Keratinocyte (primary cell): ENCODE measurements around the gene KRTAP5-7. TPM values are rescaled to one million over a fixed set of nuclear protein-coding genes. Genes with fewer than 3 reads are reported as not detected.

ENCODE experiments used
- DNase-seq: peaks from one replicate; pipeline ENCODE4 v3.0.0-alpha.2; 2011; ENCODE audit warnings: low read depth, missing footprints, low spot score
- FAIRE-seq: peaks from 2 replicates; lab custom pipeline; 2011; peaks lifted over from hg19 to GRCh38; lab: Jason Lieb, UNC
- H2AFZ ChIP-seq: 2 replicates; pipeline ENCODE4 v1.6.0; 2012; ENCODE audit warnings: low read length, control low read depth, inconsistent platforms; ENCODE audit not compliant: control insufficient read depth
- H3K27ac ChIP-seq: 2 replicates; pipeline ENCODE4 v1.5.1; 2011; ENCODE audit warnings: low read length; ENCODE audit not compliant: control insufficient read depth, insufficient read depth
- H3K27me3 ChIP-seq: 3 replicates; pipeline ENCODE4 v1.6.0; 2011; ENCODE audit warnings: low read length; ENCODE audit not compliant: control insufficient read depth, insufficient read depth; ENCODE audit errors: extremely low read depth
- H3K36me3 ChIP-seq, 2 experiments: 2 replicates in 1 of 2; 3 replicates in 1 of 2; pipeline ENCODE4 v1.5.1; 2011; ENCODE audit warnings: low read length in 2 of 2, mild to moderate bottlenecking in 1 of 2; ENCODE audit not compliant: control insufficient read depth in 2 of 2, insufficient read depth in 2 of 2; ENCODE audit errors: extremely low read depth in 1 of 2
- H3K4me1 ChIP-seq: 3 replicates; pipeline ENCODE4 v1.5.1; 2011; ENCODE audit warnings: low read length; ENCODE audit not compliant: control insufficient read depth, insufficient read depth; ENCODE audit errors: extremely low read depth
- H3K4me2 ChIP-seq: 3 replicates; pipeline ENCODE4 v1.6.0; 2011; ENCODE audit warnings: low read depth, low read length; ENCODE audit not compliant: control insufficient read depth, insufficient read depth; ENCODE audit errors: extremely low read depth
- H3K4me3 ChIP-seq, 3 experiments: fragments of 200-600 bp in 1 of 3; sonication (generic) in 1 of 3; 2 replicates in 2 of 3; 3 replicates in 1 of 3; pipeline ENCODE4 v1.5.1; 2011 to 2016; ENCODE audit warnings: low read length in 3 of 3, mild to moderate bottlenecking in 3 of 3, control low read depth in 2 of 3, inconsistent platforms in 1 of 3, low read depth in 1 of 3, mixed read lengths in 1 of 3, mixed run types in 1 of 3, moderate library complexity in 1 of 3; ENCODE audit not compliant: control insufficient read depth in 2 of 3, insufficient read depth in 2 of 3; ENCODE audit errors: extremely low read depth in 1 of 3
- H3K79me2 ChIP-seq: 2 replicates; pipeline ENCODE4 v1.6.0; 2012; ENCODE audit warnings: low read length; ENCODE audit not compliant: control insufficient read depth, insufficient read depth
- H3K9ac ChIP-seq: 3 replicates; pipeline ENCODE4 v1.6.0; 2011; ENCODE audit warnings: low read length; ENCODE audit not compliant: control insufficient read depth, insufficient read depth; ENCODE audit errors: extremely low read depth
- H3K9me1 ChIP-seq: 3 replicates; pipeline ENCODE4 v1.6.0; 2011; ENCODE audit warnings: low read length; ENCODE audit not compliant: control insufficient read depth, insufficient read depth; ENCODE audit errors: extremely low read depth
- H3K9me3 ChIP-seq: 2 replicates; pipeline ENCODE4 v1.5.1; 2012; ENCODE audit warnings: low read depth, low read length; ENCODE audit not compliant: control insufficient read depth
- H4K20me1 ChIP-seq: 3 replicates; pipeline ENCODE4 v1.6.0; 2011; ENCODE audit warnings: low read length; ENCODE audit not compliant: control insufficient read depth, insufficient read depth; ENCODE audit errors: extremely low read depth
- EZH2 ChIP-seq: IDR thresholded peaks from one replicate; pipeline ENCODE4 v1.6.1; 2012; ENCODE audit warnings: inconsistent platforms, mild to moderate bottlenecking, low read length, moderate library complexity
- dilution Hi-C: fragments of 300-500 bp; cut with MboI; formaldehyde crosslinking; loops from one replicate; pipeline ENCODE4 v1.7.0; 2020; ENCODE audit warnings: low sequenced_read_pairs; ENCODE audit not compliant: extremely low pct_ligation_motif_present
- polyA plus RNA-seq, 5 experiments: library from polyadenylated mRNA; depleted of rRNA in 3 of 5; stranded (reverse) in 3 of 5; stranded (forward) in 1 of 5; unstranded in 1 of 5; fragments of >200 nt; gene quantifications; 1 replicate in 1 of 5; 2 replicates in 3 of 5; 3 replicates in 1 of 5; pipeline versions ENCODE4 v1.2.1 to v1.2.3, GENCODE V29; 2011 to 2012; ENCODE audit warnings: missing spikeins in 2 of 5, low read depth in 1 of 5, low replicate concordance in 1 of 5
- TF ChIP-seq, protein P1 (sequence below), 3 experiments: IDR thresholded peaks in 1 of 3; conservative IDR thresholded peaks in 1 of 3; optimal IDR thresholded peaks in 1 of 3; 2 replicates in 2 of 3; 3 replicates in 1 of 3; pipeline versions ENCODE3 to v1.5.1; 2011; ENCODE audit warnings: low read length in 3 of 3, mild to moderate bottlenecking in 3 of 3, moderate library complexity in 2 of 3, control low read depth in 1 of 3, inconsistent platforms in 1 of 3; ENCODE audit not compliant: insufficient read depth in 2 of 3; ENCODE audit errors: extremely low read depth in 1 of 3

KRTAP5-7 gene
- polyA plus RNA-seq, 1 donor (not counting 4 experiments of a cell fraction or from before 2014, with no cell fraction given): not detected

DNA sequence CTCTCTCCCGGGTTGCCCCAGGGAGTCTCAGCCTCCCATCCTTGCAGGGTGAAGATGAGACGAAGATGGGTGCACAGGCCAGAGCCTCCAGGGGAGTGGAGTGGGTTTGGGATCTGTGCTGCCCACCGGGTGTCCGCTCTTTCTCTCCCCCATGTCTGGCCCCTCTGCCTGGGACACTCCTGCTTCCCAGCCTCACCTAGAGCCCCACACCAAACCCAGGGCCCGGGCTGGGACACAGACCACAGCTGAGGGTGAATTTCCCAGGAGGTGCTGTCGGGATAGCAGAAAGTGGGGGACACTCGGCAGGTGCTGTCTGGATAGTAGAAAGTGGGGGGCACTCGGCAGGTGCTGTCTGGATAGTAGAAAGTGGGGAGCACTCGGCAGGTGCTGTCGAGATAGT lies 25.0 kb upstream of the KRTAP5-7 start:
- H3K9ac ChIP-seq: no peak overlapping the region
- no peaks in the 10 kb centered on the region for H3K9me3 ChIP-seq
- FAIRE-seq (no peak), DNase-seq (no peak)
- no peak overlapping the region for H3K27ac ChIP-seq
- dilution Hi-C loops: no loop called here
- H3K4me1 ChIP-seq: no peaks in the 10 kb centered on the region
- H3K27me3 ChIP-seq: no peaks in the 10 kb centered on the region
- TF ChIP-seq, protein P1, sequence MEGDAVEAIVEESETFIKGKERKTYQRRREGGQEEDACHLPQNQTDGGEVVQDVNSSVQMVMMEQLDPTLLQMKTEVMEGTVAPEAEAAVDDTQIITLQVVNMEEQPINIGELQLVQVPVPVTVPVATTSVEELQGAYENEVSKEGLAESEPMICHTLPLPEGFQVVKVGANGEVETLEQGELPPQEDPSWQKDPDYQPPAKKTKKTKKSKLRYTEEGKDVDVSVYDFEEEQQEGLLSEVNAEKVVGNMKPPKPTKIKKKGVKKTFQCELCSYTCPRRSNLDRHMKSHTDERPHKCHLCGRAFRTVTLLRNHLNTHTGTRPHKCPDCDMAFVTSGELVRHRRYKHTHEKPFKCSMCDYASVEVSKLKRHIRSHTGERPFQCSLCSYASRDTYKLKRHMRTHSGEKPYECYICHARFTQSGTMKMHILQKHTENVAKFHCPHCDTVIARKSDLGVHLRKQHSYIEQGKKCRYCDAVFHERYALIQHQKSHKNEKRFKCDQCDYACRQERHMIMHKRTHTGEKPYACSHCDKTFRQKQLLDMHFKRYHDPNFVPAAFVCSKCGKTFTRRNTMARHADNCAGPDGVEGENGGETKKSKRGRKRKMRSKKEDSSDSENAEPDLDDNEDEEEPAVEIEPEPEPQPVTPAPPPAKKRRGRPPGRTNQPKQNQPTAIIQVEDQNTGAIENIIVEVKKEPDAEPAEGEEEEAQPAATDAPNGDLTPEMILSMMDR (optimal IDR thresholded peaks at IDR 0.05 in 1 of 3, IDR thresholded peaks at IDR 0.05 in 1 of 3, conservative IDR thresholded peaks at IDR 0.05 in 1 of 3; ENCODE audit: extremely low read depth in 1 of 3, insufficient read depth in 2 of 3, low read length in 3 of 3): no peak
- no peak for TF ChIP-seq EZH2
- H4K20me1 ChIP-seq: no peaks in the 10 kb centered on the region
- no peaks in the 10 kb centered on the region for H3K79me2 ChIP-seq
- H2AFZ ChIP-seq: no peak overlapping the region
- no peaks in the 10 kb centered on the region for H3K9me1 ChIP-seq
- peaks cover 14 to 31% of the 10 kb centered on the region in 2 experiments for H3K36me3 ChIP-seq
- no peak overlapping the region for H3K4me3 ChIP-seq
- H3K4me2 ChIP-seq: no peak overlapping the region

DNA sequence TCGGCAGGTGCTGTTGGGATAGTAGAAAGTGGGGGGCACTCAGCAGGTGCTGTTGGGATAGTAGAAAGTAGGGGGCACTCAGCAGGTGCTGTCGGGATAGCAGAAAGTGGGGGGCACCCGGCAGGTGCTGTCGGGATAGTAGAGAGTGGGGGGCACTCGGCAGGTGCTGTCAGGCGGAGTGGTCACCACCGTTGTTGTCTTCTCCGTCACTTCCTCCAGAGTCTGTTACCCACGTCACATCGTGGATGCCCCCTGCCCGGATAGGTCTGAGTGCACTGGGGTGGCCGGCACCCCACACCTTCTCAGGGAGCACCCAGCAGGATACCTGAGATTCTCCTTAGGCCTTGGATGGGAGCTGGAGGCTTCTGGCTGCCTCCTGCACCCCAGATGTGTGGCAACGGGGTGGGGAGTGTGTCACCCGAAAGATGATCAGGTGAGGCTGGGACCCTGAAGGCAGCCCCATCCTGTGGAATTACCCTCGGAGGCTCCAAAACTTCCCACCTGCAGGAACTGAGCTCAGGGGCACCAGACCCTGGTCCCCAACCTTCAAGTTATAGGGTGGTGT lies 24.1 kb upstream of the KRTAP5-7 start:
- Histone ChIP-seq H3K4me2 (no peak overlapping the region), H3K4me3 (no peak overlapping the region), H3K36me3 (peaks cover 7 to 30% of the 10 kb centered on the region in 2 experiments), H3K79me2 (no peaks in the 10 kb centered on the region), H3K27me3 (no peaks in the 10 kb centered on the region), H3K9me1 (no peaks in the 10 kb centered on the region), H3K9ac (no peak overlapping the region), H2AFZ (no peak overlapping the region), H3K4me1 (no peaks in the 10 kb centered on the region), H3K9me3 (no peaks in the 10 kb centered on the region), H3K27ac (no peak overlapping the region), H4K20me1 (no peaks in the 10 kb centered on the region)
- DNase-seq (no peak), FAIRE-seq (no peak)
- TF ChIP-seq EZH2: no peak
- TF ChIP-seq, protein P1 (optimal IDR thresholded peaks at IDR 0.05 in 1 of 3, IDR thresholded peaks at IDR 0.05 in 1 of 3, conservative IDR thresholded peaks at IDR 0.05 in 1 of 3; ENCODE audit: extremely low read depth in 1 of 3, insufficient read depth in 2 of 3, low read length in 3 of 3): no peak
- dilution Hi-C loops: no loop called here
